Gastroesophageal sphincter (tissue), 4 donors: Measurements from ENCODE around the gene AKTIP. TPM values are rescaled to one million over a fixed set of nuclear protein-coding genes. Genes with fewer than 3 reads are reported as not detected.
A peak's percentile ranks its signal among the peaks of the same experiment; 100 is the strongest.

Experiments
- ATAC-seq: fragments of 150-250 bp; one replicate; pipeline ENCODE4 v1.9.1; 2016; ENCODE audit warnings: mild to moderate bottlenecking, moderate library complexity
- H3K27ac ChIP-seq, 4 donors: fragments of 200-600 bp; sonication (generic) in 3 of 4; 1 replicate in 3 of 4; 2 replicates in 1 of 4; pipeline ENCODE4 v1.5.1; 2016 to 2019
- H3K27me3 ChIP-seq: fragments of 200-600 bp; sonication (generic); one replicate; pipeline ENCODE4 v1.5.1; 2019
- H3K36me3 ChIP-seq, 2 donors: fragments of 200-600 bp; sonication (generic); one replicate each; pipeline ENCODE4 v1.5.1; 2019; ENCODE audit warnings: control low read depth in 1 of 2
- H3K4me1 ChIP-seq, 3 donors: fragments of 200-600 bp; sonication (generic); 1 replicate in 2 of 3; 2 replicates in 1 of 3; pipeline ENCODE4 v1.5.1; 2016 to 2019; ENCODE audit warnings: control low read depth in 2 of 3
- H3K4me3 ChIP-seq, 2 donors: fragments of 200-600 bp; sonication (generic); one replicate each; pipeline ENCODE4 v1.5.1; 2019; ENCODE audit warnings: mild to moderate bottlenecking in 1 of 2, moderate library complexity in 1 of 2
- H3K9me3 ChIP-seq, 3 donors: fragments of 200-600 bp; sonication (generic); one replicate each; pipeline ENCODE4 v1.5.1; 2017 to 2019; ENCODE audit warnings: control low read depth in 2 of 3
- CTCF ChIP-seq, 4 experiments: fragments of 200-600 bp in 2 of 4; fragments of 450-650 bp in 2 of 4; sonication (generic) in 1 of 4; IDR thresholded peaks; one replicate each; pipeline ENCODE4 v1.5.1; 2017 to 2019; ENCODE audit warnings: antibody characterized with exemption in 4 of 4, mild to moderate bottlenecking in 2 of 4, moderate library complexity in 2 of 4
- EP300 ChIP-seq: sonication (generic); formaldehyde crosslinking; IDR thresholded peaks from one replicate; pipeline ENCODE4 v1.6.1; 2017; ENCODE audit warnings: antibody characterized with exemption, mild to moderate bottlenecking
- POLR2A ChIP-seq, 2 donors: fragments of 450-650 bp; IDR thresholded peaks; one replicate each; pipeline ENCODE4 v1.6.1; 2017; ENCODE audit warnings: antibody characterized with exemption in 2 of 2, mild to moderate bottlenecking in 2 of 2, moderate library complexity in 1 of 2
- POLR2AphosphoS5 ChIP-seq: sonication (generic); formaldehyde crosslinking; IDR thresholded peaks from one replicate; pipeline ENCODE4 v1.6.1; 2017; ENCODE audit warnings: antibody characterized with exemption
- WGBS, 2 donors: methylation state at CpG; one replicate each; pipeline ENCODE4 v1.1.5; 2018; ENCODE audit warnings: low coverage in 1 of 2; 5-methylcytosine and 5-hydroxymethylcytosine counted together
- total RNA-seq, 4 donors: library from RNA; depleted of rRNA; stranded (reverse); fragments of >200 nt; gene quantifications; one replicate each; pipeline ENCODE4 v1.1.0, GENCODE V29; 2016

AKTIP gene
- total RNA-seq, 4 donors from 2014 or later, result 53.2 to 63.6 (median 59.5) TPM

- no peak for TF ChIP-seq CTCF (IDR thresholded peaks at IDR 0.05)
- no peak for TF ChIP-seq EP300
- TF ChIP-seq POLR2A (IDR thresholded peaks at IDR 0.05), result no peak
- TF ChIP-seq POLR2AphosphoS5, result no peak
- 100% methylated on average over 1 of the region's 15 CpGs; no CpG with 5 or more reads in 1 of the 2 donors for WGBS, 2 donors
- H3K9me3 ChIP-seq, result no peaks in the 10 kb centered on the region
- no peak overlapping the region for H3K4me3 ChIP-seq
- ATAC-seq, result no peak
- no peak overlapping the region for H3K27ac ChIP-seq
- H3K36me3 ChIP-seq, result no peaks in the 10 kb centered on the region
- H3K4me1 ChIP-seq, result peaks cover 0 to 2% (median 0%) of the 10 kb centered on the region in 3 donors
- H3K27me3 ChIP-seq, result no peaks in the 10 kb centered on the region
Observed at GRCh38 chr16:53523971-53524548, 21.1 kb upstream of the AKTIP start.

GRCh38 chr16:53523126-53523804 is 20.3 kb upstream of the AKTIP start:
- WGBS, 2 donors, result 90 to 91% methylated on average over 8 to 17 of the region's 21 CpGs
- Histone ChIP-seq H3K36me3 (no peaks in the 10 kb centered on the region), H3K27me3 (no peaks in the 10 kb centered on the region), H3K9me3 (no peaks in the 10 kb centered on the region), H3K4me3 (no peak overlapping the region), H3K27ac (no peak overlapping the region), H3K4me1 (peaks cover 0 to 3% (median 0%) of the 10 kb centered on the region in 3 donors)
- no peak for TF ChIP-seq CTCF (IDR thresholded peaks at IDR 0.05)
- no peak for TF ChIP-seq EP300
- no peak for TF ChIP-seq POLR2AphosphoS5
- no peak for TF ChIP-seq POLR2A (IDR thresholded peaks at IDR 0.05)
- ATAC-seq, result no peak

- Histone ChIP-seq H3K9me3 (no peaks in the 10 kb centered on the region), H3K27me3 (no peaks in the 10 kb centered on the region), H3K36me3 (no peaks in the 10 kb centered on the region), H3K4me1 (peaks cover 0 to 3% (median 0%) of the 10 kb centered on the region in 3 donors), H3K27ac (peak overlapping the region in 3 of 4 donors; percentile 56 to 80 (median 68)), H3K4me3 (no peak overlapping the region)
- no peak for ATAC-seq
- TF ChIP-seq POLR2A (IDR thresholded peaks at IDR 0.05) (no peak), POLR2AphosphoS5 (no peak), EP300 (no peak)
- WGBS, 2 donors, result 84 to 87% methylated on average over 6 to 8 of the region's 8 CpGs
Observed at GRCh38 chr16:53519417-53520091, 16.5 kb upstream of the AKTIP start.

- H3K4me1 ChIP-seq, result peaks cover 0 to 3% (median 0%) of the 10 kb centered on the region in 3 donors
- no peaks in the 10 kb centered on the region for H3K36me3 ChIP-seq
- H3K27ac ChIP-seq, result peak overlapping the region in 3 of 4 donors; percentile 56 to 80 (median 68)
- TF ChIP-seq EP300 (no peak), POLR2AphosphoS5 (peak; percentile 61)
- H3K4me3 ChIP-seq, result no peak overlapping the region
- peak; percentile 77 for ATAC-seq
- H3K27me3 ChIP-seq, result no peaks in the 10 kb centered on the region
- WGBS, 2 donors, result 65 to 78% methylated on average over 10 to 13 of the region's 19 CpGs
- no peaks in the 10 kb centered on the region for H3K9me3 ChIP-seq
Observed at GRCh38 chr16:53518550-53519416, 15.8 kb upstream of the AKTIP start.

- Histone ChIP-seq H3K9me3 (no peaks in the 10 kb centered on the region), H3K4me1 (peaks cover 0 to 3% (median 0%) of the 10 kb centered on the region in 3 donors), H3K4me3 (no peak overlapping the region), H3K27me3 (no peaks in the 10 kb centered on the region), H3K36me3 (no peaks in the 10 kb centered on the region), H3K27ac (peak overlapping the region in 3 of 4 donors; percentile 56 to 80 (median 68))
- TF ChIP-seq CTCF (IDR thresholded peaks at IDR 0.05) (no peak), POLR2AphosphoS5 (no peak), EP300 (no peak), POLR2A (IDR thresholded peaks at IDR 0.05) (no peak)
- no peak for ATAC-seq
- 95% methylated on average over 4 of the region's 4 CpGs; no CpG with 5 or more reads in 1 of the 2 donors for WGBS, 2 donors
Observed at GRCh38 chr16:53517851-53518250, 14.8 kb upstream of the AKTIP start.
